ENCODE results near the gene PTMA. TPM values are rescaled to one million over a fixed set of nuclear protein-coding genes. Genes with fewer than 3 reads are reported as not detected.
A peak's percentile ranks its signal among the peaks of the same experiment; 100 is the strongest.

Gene PTMA
- total RNA-seq, 1 experiment from 2014 or later: 2,164 TPM

GRCh38 chr2:231684314-231685223 lies 23.8 kb upstream of the PTMA start (continued):
- TF ChIP-seq ZNF263 (CRISPR knock-in tag; IDR thresholded peaks at IDR 0.05; ENCODE audit: low read depth): no peak

GRCh38 chr2:231685349-231686191 lies 22.8 kb upstream of the PTMA start:
- TF ChIP-seq E2F1 (CRISPR knock-in tag; IDR thresholded peaks at IDR 0.05) (no peak), CTCF (IDR thresholded peaks at IDR 0.05) (peak; percentile 26; the same call in 1 of the 2 replicates), MAX (CRISPR knock-in tag; IDR thresholded peaks at IDR 0.05) (peak; percentile 81; the same call in 1 of the 2 replicates), HMGA2 (CRISPR knock-in tag; IDR thresholded peaks at IDR 0.05) (no peak), HMGXB4 (CRISPR knock-in tag; IDR thresholded peaks at IDR 0.05) (0 out of 2 replicates have a peak, but pooled peaks have one; percentile 38), USF1 (CRISPR knock-in tag; IDR thresholded peaks at IDR 0.05) (peak; percentile 62; the same call in 1 of the 2 replicates), TEAD1 (CRISPR knock-in tag; IDR thresholded peaks at IDR 0.05) (no peak), ZBTB21 (CRISPR knock-in tag; IDR thresholded peaks at IDR 0.05; ENCODE audit: borderline replicate concordance) (peak; percentile 57; the same call in 1 of the 2 replicates), AFF4 (CRISPR knock-in tag; IDR thresholded peaks at IDR 0.05; ENCODE audit: borderline replicate concordance) (no peak), IRF1 (CRISPR knock-in tag; IDR thresholded peaks at IDR 0.05) (no peak)
- Mint-ChIP-seq H3K27ac (0 out of 2 replicates have a peak overlapping the region, but pooled peaks have one; percentile 87), H3K4me3 (peak overlapping the region; percentile 58), H3K9me3 (no peaks in the 10 kb centered on the region), H3K27me3 (ENCODE audit: low read depth) (no peaks in the 10 kb centered on the region), H3K36me3 (no peaks in the 10 kb centered on the region), H3K4me1 (peaks cover 51% of the 10 kb centered on the region)
- ChIA-PET CTCF (interaction anchor here (0.7 to 13.1 kb wide), 11 partner anchors 11 to 122 kb away, joined by 3 to 206 read pairs (median 9); partner anchors contain the start of gene PTMA), POLR2A (interaction anchor here (0.6 to 7.0 kb wide), 7 partner anchors 13 to 72 kb away, joined by 3 to 61 read pairs (median 4); partner anchors contain the start of gene PTMA)
- ATAC-seq: peak; percentile 4; the same call in 1 of the 2 replicates
- peak; percentile 57 for DNase-seq (ENCODE audit: low spot score)

Measured in WTC11 (cell line).